Measurements from ENCODE around the gene USP14. TPM values are rescaled to one million over a fixed set of nuclear protein-coding genes. Genes with fewer than 3 reads are reported as not detected.

USP14 gene
- total RNA-seq, 1 experiment from 2014 or later, result 72.4 TPM

DNA sequence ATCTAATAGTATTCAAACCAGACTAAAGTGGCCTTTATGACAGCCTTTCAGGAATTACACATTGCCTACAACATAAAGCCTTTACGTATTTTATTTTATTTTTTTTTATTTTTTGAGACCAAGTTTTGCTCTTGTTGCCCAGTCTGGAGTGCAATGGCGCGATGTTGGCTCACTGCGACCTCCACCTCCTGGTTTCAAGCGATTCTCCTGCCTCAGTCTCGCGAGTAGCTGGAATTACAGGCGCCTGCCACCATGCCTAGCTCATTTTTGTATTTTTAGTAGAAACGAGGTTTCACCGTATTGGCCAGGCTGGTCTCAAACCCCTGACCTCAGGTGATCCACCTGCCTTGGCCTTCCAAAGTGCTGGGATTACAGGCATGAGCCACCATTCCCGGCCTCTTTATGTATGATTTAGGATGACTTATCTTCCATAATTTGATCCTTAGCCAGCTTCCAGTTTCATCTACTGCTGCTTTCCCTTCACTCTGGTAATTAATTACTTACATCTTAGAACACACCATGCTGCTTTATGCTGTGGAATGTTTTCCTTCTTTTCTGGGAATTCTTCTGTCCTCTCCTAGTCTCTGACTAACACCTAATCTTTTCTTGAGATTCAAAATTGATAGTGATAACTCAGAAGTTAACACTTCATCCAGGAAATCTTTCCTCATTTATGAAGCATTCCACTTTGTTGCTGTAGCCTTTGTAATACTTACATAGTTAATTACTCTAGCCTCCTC is 2.6 kb downstream of the USP14 start:
- ChIA-PET POLR2A (no interaction called here), CTCF (no interaction called here)
- DNase-seq (ENCODE audit: low spot score) (no peak), ATAC-seq (no peak)
- peaks cover 27% of the 10 kb centered on the region for H3K36me3 Mint-ChIP-seq
- peak overlapping the region; percentile 52 for H3K27ac Mint-ChIP-seq
- TF ChIP-seq, protein P1, sequence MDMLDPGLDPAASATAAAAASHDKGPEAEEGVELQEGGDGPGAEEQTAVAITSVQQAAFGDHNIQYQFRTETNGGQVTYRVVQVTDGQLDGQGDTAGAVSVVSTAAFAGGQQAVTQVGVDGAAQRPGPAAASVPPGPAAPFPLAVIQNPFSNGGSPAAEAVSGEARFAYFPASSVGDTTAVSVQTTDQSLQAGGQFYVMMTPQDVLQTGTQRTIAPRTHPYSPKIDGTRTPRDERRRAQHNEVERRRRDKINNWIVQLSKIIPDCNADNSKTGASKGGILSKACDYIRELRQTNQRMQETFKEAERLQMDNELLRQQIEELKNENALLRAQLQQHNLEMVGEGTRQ (CRISPR knock-in tag; IDR thresholded peaks at IDR 0.05), result no peak
- TF ChIP-seq RORB (CRISPR knock-in tag; IDR thresholded peaks at IDR 0.05) (no peak), CREM (CRISPR knock-in tag; IDR thresholded peaks at IDR 0.05) (no peak), TEAD4 (CRISPR knock-in tag; IDR thresholded peaks at IDR 0.05) (no peak), ZNF317 (CRISPR knock-in tag; IDR thresholded peaks at IDR 0.05; ENCODE audit: borderline replicate concordance, low read depth) (no peak), ZNF416 (CRISPR knock-in tag; IDR thresholded peaks at IDR 0.05) (no peak), FOXK1 (CRISPR knock-in tag; IDR thresholded peaks at IDR 0.05) (no peak)
- TF ChIP-seq, protein P2, sequence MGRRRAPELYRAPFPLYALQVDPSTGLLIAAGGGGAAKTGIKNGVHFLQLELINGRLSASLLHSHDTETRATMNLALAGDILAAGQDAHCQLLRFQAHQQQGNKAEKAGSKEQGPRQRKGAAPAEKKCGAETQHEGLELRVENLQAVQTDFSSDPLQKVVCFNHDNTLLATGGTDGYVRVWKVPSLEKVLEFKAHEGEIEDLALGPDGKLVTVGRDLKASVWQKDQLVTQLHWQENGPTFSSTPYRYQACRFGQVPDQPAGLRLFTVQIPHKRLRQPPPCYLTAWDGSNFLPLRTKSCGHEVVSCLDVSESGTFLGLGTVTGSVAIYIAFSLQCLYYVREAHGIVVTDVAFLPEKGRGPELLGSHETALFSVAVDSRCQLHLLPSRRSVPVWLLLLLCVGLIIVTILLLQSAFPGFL (CRISPR knock-in tag; IDR thresholded peaks at IDR 0.05; ENCODE audit: borderline replicate concordance), result no peak
- TF ChIP-seq, protein P3, sequence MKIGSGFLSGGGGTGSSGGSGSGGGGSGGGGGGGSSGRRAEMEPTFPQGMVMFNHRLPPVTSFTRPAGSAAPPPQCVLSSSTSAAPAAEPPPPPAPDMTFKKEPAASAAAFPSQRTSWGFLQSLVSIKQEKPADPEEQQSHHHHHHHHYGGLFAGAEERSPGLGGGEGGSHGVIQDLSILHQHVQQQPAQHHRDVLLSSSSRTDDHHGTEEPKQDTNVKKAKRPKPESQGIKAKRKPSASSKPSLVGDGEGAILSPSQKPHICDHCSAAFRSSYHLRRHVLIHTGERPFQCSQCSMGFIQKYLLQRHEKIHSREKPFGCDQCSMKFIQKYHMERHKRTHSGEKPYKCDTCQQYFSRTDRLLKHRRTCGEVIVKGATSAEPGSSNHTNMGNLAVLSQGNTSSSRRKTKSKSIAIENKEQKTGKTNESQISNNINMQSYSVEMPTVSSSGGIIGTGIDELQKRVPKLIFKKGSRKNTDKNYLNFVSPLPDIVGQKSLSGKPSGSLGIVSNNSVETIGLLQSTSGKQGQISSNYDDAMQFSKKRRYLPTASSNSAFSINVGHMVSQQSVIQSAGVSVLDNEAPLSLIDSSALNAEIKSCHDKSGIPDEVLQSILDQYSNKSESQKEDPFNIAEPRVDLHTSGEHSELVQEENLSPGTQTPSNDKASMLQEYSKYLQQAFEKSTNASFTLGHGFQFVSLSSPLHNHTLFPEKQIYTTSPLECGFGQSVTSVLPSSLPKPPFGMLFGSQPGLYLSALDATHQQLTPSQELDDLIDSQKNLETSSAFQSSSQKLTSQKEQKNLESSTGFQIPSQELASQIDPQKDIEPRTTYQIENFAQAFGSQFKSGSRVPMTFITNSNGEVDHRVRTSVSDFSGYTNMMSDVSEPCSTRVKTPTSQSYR (CRISPR knock-in tag; IDR thresholded peaks at IDR 0.05), result no peak
- peaks cover 12% of the 10 kb centered on the region for H3K4me1 Mint-ChIP-seq
- peaks cover 14% of the 10 kb centered on the region for H3K27me3 Mint-ChIP-seq (ENCODE audit: low read depth)
- peak overlapping the region; percentile 96 for H3K4me3 Mint-ChIP-seq
- H3K9me3 Mint-ChIP-seq, result peaks cover 3% of the 10 kb centered on the region

DNA sequence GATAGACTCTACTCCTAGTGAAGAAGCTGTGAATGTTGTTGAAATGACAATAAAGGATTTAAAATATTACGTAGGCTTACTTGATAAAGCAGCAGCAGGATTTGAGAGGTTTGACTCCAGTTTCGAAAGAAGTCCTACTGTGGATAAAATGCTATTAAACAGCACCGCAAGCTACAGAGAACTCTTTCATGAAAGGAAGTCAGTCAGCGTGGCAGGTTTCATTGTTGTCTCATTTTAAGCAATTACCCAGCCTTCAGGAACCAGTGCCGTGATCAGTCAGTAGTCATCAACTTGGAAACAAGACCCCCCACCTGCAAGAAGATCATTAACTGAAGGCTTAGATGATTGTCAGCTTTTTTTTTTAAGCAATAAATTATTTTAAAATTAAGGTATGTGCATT is 14.0 kb downstream of the USP14 start:
- H3K36me3 Mint-ChIP-seq, result peaks cover 44% of the 10 kb centered on the region
- ChIA-PET POLR2A (no interaction called here), CTCF (no interaction called here)
- H3K9me3 Mint-ChIP-seq, result no peaks in the 10 kb centered on the region
- DNase-seq (ENCODE audit: low spot score) (no peak), ATAC-seq (no peak)
- no peaks in the 10 kb centered on the region for H3K4me1 Mint-ChIP-seq
- TF ChIP-seq, protein P4, sequence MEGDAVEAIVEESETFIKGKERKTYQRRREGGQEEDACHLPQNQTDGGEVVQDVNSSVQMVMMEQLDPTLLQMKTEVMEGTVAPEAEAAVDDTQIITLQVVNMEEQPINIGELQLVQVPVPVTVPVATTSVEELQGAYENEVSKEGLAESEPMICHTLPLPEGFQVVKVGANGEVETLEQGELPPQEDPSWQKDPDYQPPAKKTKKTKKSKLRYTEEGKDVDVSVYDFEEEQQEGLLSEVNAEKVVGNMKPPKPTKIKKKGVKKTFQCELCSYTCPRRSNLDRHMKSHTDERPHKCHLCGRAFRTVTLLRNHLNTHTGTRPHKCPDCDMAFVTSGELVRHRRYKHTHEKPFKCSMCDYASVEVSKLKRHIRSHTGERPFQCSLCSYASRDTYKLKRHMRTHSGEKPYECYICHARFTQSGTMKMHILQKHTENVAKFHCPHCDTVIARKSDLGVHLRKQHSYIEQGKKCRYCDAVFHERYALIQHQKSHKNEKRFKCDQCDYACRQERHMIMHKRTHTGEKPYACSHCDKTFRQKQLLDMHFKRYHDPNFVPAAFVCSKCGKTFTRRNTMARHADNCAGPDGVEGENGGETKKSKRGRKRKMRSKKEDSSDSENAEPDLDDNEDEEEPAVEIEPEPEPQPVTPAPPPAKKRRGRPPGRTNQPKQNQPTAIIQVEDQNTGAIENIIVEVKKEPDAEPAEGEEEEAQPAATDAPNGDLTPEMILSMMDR (IDR thresholded peaks at IDR 0.05), result no peak
- TF ChIP-seq NFE2L1 (CRISPR knock-in tag; IDR thresholded peaks at IDR 0.05), result no peak
- TF ChIP-seq, protein P5, sequence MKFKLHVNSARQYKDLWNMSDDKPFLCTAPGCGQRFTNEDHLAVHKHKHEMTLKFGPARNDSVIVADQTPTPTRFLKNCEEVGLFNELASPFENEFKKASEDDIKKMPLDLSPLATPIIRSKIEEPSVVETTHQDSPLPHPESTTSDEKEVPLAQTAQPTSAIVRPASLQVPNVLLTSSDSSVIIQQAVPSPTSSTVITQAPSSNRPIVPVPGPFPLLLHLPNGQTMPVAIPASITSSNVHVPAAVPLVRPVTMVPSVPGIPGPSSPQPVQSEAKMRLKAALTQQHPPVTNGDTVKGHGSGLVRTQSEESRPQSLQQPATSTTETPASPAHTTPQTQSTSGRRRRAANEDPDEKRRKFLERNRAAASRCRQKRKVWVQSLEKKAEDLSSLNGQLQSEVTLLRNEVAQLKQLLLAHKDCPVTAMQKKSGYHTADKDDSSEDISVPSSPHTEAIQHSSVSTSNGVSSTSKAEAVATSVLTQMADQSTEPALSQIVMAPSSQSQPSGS (CRISPR knock-in tag; IDR thresholded peaks at IDR 0.05; ENCODE audit: borderline replicate concordance, low read depth), result no peak
- no peak for TF ChIP-seq IRF2 (CRISPR knock-in tag; IDR thresholded peaks at IDR 0.05; ENCODE audit: borderline replicate concordance, low read depth)
- TF ChIP-seq, protein P6, sequence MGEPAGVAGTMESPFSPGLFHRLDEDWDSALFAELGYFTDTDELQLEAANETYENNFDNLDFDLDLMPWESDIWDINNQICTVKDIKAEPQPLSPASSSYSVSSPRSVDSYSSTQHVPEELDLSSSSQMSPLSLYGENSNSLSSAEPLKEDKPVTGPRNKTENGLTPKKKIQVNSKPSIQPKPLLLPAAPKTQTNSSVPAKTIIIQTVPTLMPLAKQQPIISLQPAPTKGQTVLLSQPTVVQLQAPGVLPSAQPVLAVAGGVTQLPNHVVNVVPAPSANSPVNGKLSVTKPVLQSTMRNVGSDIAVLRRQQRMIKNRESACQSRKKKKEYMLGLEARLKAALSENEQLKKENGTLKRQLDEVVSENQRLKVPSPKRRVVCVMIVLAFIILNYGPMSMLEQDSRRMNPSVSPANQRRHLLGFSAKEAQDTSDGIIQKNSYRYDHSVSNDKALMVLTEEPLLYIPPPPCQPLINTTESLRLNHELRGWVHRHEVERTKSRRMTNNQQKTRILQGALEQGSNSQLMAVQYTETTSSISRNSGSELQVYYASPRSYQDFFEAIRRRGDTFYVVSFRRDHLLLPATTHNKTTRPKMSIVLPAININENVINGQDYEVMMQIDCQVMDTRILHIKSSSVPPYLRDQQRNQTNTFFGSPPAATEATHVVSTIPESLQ (CRISPR knock-in tag; IDR thresholded peaks at IDR 0.05), result no peak
- TF ChIP-seq TEAD4 (CRISPR knock-in tag; IDR thresholded peaks at IDR 0.05), result no peak
- TF ChIP-seq ZNF317 (CRISPR knock-in tag; IDR thresholded peaks at IDR 0.05; ENCODE audit: borderline replicate concordance, low read depth), result no peak
- TF ChIP-seq, protein P7, sequence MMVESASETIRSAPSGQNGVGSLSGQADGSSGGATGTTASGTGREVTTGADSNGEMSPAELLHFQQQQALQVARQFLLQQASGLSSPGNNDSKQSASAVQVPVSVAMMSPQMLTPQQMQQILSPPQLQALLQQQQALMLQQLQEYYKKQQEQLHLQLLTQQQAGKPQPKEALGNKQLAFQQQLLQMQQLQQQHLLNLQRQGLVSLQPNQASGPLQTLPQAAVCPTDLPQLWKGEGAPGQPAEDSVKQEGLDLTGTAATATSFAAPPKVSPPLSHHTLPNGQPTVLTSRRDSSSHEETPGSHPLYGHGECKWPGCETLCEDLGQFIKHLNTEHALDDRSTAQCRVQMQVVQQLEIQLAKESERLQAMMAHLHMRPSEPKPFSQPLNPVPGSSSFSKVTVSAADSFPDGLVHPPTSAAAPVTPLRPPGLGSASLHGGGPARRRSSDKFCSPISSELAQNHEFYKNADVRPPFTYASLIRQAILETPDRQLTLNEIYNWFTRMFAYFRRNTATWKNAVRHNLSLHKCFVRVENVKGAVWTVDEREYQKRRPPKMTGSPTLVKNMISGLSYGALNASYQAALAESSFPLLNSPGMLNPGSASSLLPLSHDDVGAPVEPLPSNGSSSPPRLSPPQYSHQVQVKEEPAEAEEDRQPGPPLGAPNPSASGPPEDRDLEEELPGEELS (CRISPR knock-in tag; IDR thresholded peaks at IDR 0.05), result no peak
- no peak for TF ChIP-seq GRHL2 (CRISPR knock-in tag; IDR thresholded peaks at IDR 0.05; ENCODE audit: insufficient replicate concordance, severe bottlenecking)
- no peak for TF ChIP-seq MXD4 (CRISPR knock-in tag; IDR thresholded peaks at IDR 0.05; ENCODE audit: borderline replicate concordance)
- TF ChIP-seq ELF4 (CRISPR knock-in tag; IDR thresholded peaks at IDR 0.05; ENCODE audit: low read depth), result no peak
- TF ChIP-seq ZNF396 (CRISPR knock-in tag; IDR thresholded peaks at IDR 0.05; ENCODE audit: borderline replicate concordance), result no peak
- TF ChIP-seq FOXJ3 (CRISPR knock-in tag; IDR thresholded peaks at IDR 0.05; ENCODE audit: borderline replicate concordance), result no peak
- no peak overlapping the region for H3K4me3 Mint-ChIP-seq
- H3K27me3 Mint-ChIP-seq (ENCODE audit: low read depth), result no peaks in the 10 kb centered on the region
- H3K27ac Mint-ChIP-seq, result no peak overlapping the region

Measured in WTC11 (cell line).